T follicular helper cell (primary cell): ENCODE data around the gene CCNL2.

ENCODE experiments used
- DNase-seq: peaks from one replicate; pipeline ENCODE4 v3.0.0-alpha.2; 2020; ENCODE audit warnings: low read depth

CCNL2 gene

GRCh38 chr1:1356166-1356795 lies 42.9 kb downstream of the CCNL2 start:
- DNase-seq: no peak

- DNase-seq: no peak
These were observed 43.7 kb downstream of the CCNL2 start for GRCh38 chr1:1355416-1355815.

DNA sequence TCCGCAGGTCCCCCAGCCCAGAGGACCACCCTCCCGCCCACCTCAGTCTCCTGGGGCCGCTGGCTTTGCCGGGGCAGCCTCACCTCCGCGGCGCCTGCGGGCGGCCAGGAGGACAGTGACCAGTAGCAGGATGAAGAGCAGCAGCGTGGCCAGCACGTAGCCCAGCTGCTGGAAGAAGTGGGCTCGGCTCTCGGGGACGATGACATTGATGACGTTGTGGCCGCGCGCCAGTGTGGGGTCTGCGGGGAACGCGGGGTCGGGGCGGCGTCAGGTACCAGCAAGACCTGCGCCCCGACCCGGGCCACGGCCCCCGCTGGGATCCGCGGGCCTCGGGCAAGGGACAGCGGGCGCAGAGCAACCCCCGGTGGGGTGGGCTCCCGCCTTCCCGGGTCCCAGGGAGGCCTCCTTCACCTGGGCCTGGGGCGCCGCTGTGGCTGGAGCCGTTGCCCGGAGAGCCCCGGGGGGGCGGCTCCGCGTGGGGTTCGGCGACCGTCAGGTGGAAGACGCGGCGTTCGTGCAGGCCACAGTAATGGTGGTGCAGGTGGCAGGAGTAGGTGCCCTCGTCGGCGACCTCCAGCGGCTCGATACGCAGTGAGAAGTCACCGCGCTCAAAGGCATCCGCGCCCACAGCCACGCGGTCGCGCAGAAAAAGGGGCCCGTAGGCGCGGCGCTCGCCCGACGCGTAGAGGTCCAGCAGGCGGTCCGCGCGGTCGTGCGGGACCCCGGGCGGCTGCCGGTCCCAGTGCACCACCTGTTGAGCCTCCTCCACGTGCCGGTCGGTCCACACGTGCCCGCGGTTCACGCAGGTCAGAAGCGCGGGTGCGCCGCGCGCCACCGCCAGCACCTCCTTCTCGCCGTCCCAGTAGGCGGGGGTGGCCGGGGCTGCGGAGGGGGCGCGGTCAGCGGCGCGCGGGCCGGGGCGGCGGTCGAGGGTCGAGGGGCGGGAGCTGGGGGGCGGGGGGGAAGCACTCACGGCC lies 44.6 kb downstream of the CCNL2 start:
- no peak for DNase-seq

GRCh38 chr1:1353389-1354151 lies 45.6 kb downstream of the CCNL2 start:
- no peak for DNase-seq

GRCh38 chr1:1352786-1353388 lies 46.2 kb downstream of the CCNL2 start:
- DNase-seq: no peak

DNA sequence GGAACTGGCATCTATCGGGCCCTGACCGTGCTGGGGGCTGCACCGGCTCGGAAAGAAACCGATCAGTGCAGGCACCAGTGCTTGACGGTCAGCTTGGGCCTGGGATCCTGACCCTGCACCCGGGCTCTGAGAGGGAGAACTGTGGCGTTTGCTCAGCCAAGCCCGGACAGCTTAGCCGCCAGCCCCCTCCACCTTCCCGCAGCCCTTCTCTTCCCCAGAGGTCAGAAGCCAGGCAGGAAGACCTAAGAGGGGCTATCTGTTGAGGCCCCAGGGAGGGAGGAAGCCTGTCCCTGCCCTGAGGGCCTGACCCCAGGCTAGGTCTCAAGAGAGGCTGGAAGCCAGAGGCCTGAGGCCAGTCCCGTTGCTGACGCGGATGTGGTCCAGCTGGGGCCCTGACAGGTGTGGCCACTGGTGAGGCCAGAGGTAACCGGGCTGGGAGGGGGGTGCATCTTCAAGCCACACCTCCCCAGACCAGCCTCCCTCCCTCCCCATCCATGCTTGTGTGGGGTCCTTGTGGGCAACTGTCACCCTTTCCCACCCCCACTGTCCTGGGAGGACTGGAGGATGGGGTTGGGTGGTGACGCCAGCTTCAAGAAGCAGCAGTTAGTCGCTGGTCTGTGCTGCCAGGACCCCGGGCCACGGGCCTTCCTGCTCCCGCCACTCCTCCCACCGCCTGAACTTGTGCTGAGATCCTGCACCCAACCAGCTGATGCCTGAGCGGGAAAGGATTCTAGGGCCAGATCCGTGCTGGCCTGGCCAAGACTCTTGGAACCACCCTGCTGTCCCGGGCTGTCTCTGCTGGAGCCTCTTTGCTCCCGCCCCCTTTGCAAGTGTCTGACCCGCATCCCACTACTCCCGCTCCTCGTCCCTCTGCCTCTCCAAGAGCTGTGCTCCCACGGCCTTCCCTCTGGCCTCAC lies 47.4 kb downstream of the CCNL2 start:
- no peak for DNase-seq

DNA sequence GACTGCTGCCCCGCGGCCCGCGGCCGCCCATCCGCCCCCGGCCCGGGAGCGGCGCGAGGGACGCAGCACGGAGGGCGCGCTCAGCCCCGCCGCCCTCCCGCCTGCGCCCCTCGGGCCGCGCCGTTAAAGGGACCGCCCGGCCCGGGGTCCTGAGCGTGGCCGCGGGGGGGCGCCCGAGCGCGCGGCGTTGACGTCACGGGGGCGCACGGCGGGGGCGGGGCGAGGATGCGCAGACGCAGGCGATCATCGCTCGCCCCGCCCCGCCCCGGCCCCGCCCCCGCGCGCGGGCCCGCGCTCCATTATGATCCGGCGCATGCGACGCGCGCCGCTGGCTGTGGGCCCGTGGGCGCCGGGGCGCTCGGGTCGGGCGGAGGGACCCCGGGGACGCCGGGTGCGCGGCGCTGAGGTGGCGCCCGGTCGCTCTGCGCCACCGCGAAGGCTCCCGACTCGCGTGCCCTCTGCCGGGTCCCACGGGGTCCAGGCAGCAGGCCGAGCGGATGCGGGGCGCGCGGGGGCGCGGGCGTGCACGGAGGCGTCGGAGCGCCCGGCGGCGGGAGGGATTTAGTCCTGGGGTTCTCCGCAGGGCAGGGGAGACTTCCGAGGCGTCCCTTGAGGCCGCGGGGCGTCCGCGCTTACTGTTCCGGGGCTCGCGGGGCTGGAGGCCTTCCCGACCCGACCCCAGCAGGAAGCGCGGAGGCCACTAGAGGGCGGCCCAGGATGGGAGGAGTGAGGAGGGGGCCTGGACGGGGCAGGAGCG lies 49.7 kb downstream of the CCNL2 start, which contains the start of gene DVL1:
Gene DVL1, minus strand, starts transcription at position 163 of the 757 bp plus-strand sequence. CDS start 353 bp downstream, outside the sequence.
- peak; percentile 61 for DNase-seq

DNA sequence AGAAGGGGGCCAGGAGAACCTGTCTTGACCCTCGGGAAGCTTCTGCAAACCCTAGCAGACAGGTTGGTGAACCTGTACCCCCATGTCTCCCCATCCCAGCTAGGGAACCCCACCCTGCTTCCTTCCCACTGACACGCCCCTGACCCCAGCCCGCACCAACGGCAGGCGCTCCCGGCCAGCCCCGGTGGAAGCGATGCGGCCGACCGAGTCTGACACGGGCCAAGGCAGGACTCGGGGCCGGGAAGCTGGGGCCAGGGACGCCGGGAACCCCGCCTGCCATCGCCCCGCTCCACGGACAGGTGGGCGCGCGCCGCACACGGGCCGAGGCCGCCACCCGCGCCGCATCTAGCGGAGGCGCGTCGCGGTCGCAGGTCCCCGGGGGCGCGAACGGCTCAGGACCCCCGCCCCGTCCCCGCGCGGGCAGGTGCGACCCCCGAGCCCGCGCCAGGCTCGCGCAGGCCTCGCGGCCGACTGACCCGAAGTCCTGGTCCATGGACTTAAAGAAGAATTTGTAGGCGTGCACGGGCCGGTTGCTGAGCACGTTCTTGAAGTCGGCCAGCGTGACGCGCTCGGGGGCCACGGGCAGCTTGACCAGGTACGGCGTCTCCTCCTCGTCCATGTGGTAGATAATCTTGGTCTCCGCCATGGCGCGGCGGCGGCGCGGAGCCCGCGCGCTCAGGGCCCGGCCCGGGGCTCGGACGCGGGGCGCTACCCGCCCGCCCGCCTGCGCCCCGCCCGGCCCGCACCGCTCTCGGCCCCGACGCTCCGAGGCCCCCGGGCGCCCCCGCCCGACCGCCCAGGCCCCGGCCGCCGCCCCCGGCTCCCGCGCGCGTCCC lies 50.5 kb downstream of the CCNL2 start:
- no peak for DNase-seq

DNA sequence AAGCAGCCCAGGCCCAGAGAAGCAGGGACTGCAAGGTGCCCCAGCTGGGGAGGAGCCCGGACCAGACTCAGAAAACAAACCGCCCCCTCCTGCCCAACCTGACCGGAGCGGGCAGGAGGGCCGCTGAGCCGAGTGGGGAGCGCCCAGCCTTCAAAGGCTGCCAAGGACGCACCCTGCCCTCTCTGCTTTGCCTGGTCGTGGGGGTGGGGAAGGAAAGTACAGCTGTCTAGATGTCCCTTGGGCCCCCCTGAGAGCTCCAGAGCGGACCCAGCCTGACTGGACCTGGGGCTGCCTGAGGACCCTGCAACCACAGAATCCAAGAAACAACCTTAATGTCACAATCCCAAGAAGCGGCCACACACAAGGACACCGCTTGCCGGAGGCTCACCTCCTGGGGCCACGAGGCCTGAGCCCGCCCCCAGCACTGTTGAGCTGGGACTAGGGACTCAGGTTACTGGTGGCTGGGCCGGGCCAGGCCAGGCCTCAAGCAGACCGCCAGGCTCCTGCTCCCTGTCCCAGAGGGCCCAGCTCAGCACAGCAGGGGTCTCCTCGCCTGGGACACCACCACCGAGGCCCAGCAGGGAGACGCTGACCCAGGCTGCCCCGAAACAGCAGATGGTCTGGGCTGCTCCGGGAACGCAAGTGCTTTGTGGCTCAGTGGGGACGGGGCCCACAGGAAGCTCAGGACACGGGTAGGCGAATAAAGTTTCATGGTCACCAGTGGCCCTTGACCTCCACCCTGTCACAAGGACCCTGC lies 51.3 kb downstream of the CCNL2 start:
- DNase-seq: no peak

DNA sequence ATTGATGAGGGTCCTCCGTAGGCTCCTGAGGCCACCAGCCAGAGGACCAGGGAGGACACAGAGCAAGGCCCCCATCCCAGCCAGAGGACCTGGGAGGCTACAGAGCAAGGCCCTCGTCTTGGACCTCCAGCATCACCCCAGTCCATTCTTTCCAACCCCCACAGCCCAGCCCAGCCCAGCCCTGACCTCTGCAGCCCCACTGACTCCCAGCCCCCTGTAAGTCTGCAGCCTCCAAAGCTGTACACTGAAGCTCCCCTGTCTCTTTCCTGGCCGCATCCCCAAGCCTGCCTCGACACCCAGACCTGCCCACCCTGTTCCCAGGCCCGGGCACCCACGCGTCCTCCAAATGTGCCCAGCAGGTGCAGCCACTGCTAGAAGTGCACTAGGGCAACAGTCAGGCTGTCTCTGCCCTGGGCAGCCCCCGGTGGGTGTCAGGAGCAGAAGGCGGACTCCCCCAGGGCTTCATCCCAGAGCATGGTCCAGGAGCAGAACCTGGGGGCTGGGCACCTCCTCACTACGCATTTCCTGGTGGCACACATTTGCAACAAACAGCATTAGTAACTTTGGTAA lies 52.0 kb downstream of the CCNL2 start:
- DNase-seq: no peak

DNA sequence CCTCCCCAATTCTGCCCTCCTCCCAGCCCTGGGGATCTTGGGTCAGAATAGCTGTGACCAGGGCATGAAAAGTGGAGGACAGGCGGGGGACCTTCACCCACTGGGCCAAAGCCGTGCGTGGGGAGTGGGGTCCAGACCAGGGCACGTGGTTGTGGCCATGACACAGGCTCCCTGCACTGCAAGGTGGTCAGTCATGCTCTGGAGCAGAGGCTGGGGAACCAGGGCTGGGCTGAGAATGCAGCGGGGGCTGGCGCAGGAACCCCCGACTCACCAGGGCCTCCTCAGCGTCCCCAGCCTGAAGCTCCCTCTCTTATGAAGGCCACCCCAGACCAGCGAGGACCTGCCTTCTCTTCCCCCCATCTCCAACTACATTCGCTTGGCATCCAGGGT lies 52.6 kb downstream of the CCNL2 start:
- DNase-seq: no peak

GRCh38 chr1:1345860-1346500 lies 53.2 kb downstream of the CCNL2 start:
- DNase-seq: no peak

- no peak for DNase-seq
These were observed 53.8 kb downstream of the CCNL2 start for GRCh38 chr1:1345384-1345783.

- no peak for DNase-seq
These were observed 54.3 kb downstream of the CCNL2 start for GRCh38 chr1:1344655-1345361.

DNA sequence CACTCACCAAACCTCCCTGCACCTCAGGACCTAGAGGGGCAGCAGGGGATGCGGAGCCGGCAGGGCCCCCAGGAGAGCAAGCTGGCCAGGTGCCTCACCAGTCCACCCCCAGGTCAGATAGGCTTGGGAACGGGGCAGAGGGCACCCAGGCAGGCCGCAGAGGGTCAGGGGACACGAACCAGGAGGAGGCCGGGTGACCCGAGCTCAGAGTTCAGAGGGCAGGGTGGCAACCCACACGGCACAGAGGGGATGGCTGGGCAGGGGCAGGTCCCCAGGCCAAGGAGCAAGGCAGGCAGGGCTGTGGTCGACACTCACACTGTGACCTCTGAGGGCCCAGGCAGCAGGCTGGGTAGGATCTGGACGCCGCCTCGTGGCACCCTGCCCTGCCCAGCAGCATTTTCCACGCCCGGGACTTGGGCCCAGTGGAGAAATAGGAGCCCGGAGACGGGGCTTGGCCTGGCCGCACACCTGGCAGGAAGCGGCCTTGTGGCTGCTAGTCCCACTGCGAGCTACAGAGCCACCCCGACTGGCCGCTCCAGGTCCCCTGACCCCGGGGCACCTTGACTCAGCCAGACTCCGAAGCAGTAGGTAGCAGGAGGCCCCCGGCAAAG lies 55.2 kb downstream of the CCNL2 start:
- no peak for DNase-seq

DNA sequence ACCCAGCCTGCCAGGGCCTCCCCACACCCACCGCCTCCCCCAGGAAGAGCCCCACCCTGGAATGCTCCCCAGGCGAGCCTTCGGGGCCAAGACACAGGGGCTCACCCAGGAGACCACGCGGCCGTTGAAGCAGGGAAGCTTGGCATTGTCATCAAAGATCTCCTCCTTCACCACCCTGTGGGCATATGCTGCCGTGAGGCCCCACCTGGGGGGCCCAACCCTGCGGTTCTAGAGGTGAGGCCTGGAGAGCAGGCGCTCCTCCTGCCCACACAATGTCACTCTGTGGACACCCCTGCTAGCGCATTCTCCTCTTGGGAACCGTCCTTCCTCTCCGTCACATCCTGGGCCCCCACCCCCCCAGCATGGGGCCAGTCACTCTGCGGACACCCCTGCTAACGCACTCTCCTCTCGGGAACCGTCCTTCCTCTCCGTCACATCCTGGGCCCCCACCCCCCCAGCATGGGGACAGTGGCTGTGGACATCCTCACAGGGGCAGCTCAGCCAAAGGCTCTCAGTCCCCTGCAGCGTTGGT lies 56.5 kb downstream of the CCNL2 start:
- no peak for DNase-seq
